Activated CD4-positive, alpha-beta T cell treated with anti-CD3 and anti-CD28 coated beads for 1 hour (primary cell): ENCODE data around the gene MTMR6.

ENCODE experiments used
- DNase-seq: peaks from one replicate; pipeline ENCODE4 v3.0.0-alpha.2; 2020

The MTMR6 gene

GRCh38 chr13:25268561-25268960 lies 18.7 kb downstream of the MTMR6 start:
- no peak for DNase-seq

- no peak for DNase-seq
Measured at GRCh38 chr13:25267715-25268114, 19.6 kb downstream of the MTMR6 start.

GRCh38 chr13:25266706-25267105 lies 20.6 kb downstream of the MTMR6 start:
- DNase-seq, result no peak

GRCh38 chr13:25262261-25262660 lies 25.0 kb downstream of the MTMR6 start:
- no peak for DNase-seq

GRCh38 chr13:25253702-25254101 lies 33.6 kb downstream of the MTMR6 start:
- no peak for DNase-seq

- no peak for DNase-seq
Measured at GRCh38 chr13:25252752-25253151, 34.5 kb downstream of the MTMR6 start.

GRCh38 chr13:25252225-25252624 lies 35.1 kb downstream of the MTMR6 start:
- no peak for DNase-seq

GRCh38 chr13:25249001-25249543 lies 38.2 kb downstream of the MTMR6 start:
- no peak for DNase-seq

- no peak for DNase-seq
Measured at GRCh38 chr13:25248071-25248470, 39.2 kb downstream of the MTMR6 start.

GRCh38 chr13:25247360-25247759 lies 39.9 kb downstream of the MTMR6 start:
- DNase-seq, result no peak

- DNase-seq, result no peak
Measured at GRCh38 chr13:25244123-25244522, 43.2 kb downstream of the MTMR6 start.

- DNase-seq, result no peak
Measured at GRCh38 chr13:25242956-25243355, 44.3 kb downstream of the MTMR6 start.

GRCh38 chr13:25241007-25241406 lies 46.3 kb downstream of the MTMR6 start:
- DNase-seq, result no peak

- no peak for DNase-seq
Measured at GRCh38 chr13:25237083-25237482, 50.2 kb downstream of the MTMR6 start.

GRCh38 chr13:25233861-25234260 lies 53.4 kb downstream of the MTMR6 start:
- no peak for DNase-seq

GRCh38 chr13:25232937-25233515 lies 54.3 kb downstream of the MTMR6 start:
- no peak for DNase-seq

GRCh38 chr13:25231517-25231916 lies 55.8 kb downstream of the MTMR6 start:
- DNase-seq, result no peak

- DNase-seq, result no peak
Measured at GRCh38 chr13:25227690-25228089, 59.6 kb downstream of the MTMR6 start.

- no peak for DNase-seq
Measured at GRCh38 chr13:25225970-25226369, 61.3 kb downstream of the MTMR6 start.

- DNase-seq, result no peak
Measured at GRCh38 chr13:25224151-25224550, 63.1 kb downstream of the MTMR6 start.

- DNase-seq, result no peak
Measured at GRCh38 chr13:25222740-25223139, 64.5 kb downstream of the MTMR6 start.

- DNase-seq, result no peak
Measured at GRCh38 chr13:25218019-25218418, 69.3 kb downstream of the MTMR6 start.

- DNase-seq, result no peak
Measured at GRCh38 chr13:25217023-25217885, 70.0 kb downstream of the MTMR6 start.

- DNase-seq, result no peak
Measured at GRCh38 chr13:25215253-25215575, 72.1 kb downstream of the MTMR6 start.
